RPMI8226 (cell line): ENCODE results near the gene CARD9.

ENCODE experiments used
- DNase-seq: peaks from one replicate; pipeline ENCODE4 v3.0.0-alpha.2; 2015

Gene CARD9

DNA sequence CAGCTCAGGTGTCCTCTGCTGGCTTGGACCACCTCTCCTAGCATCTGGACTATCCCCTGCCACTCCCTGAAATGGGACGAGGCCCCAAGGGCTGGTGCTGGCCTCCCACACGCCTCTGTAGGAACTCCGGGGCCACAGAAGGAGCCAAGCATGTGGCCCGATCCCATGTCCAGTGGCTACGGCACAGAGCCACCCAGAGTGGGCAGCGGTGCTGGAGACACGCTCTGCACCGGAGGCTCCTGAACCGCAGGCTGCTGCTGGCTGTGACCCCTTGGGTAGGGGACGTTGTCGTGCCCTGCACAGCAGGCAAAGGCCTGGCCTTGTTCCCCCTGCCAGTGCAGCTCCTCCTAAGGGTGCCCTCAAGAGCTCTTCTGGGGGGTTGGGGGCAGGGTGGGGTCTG lies 6.4 kb upstream of the CARD9 start:
- DNase-seq, result no peak

GRCh38 chr9:136379401-136379800 lies 5.9 kb upstream of the CARD9 start:
- DNase-seq, result no peak

GRCh38 chr9:136379003-136379287 lies 5.5 kb upstream of the CARD9 start:
- no peak for DNase-seq

- DNase-seq, result no peak
Measured at GRCh38 chr9:136378170-136379002, 4.9 kb upstream of the CARD9 start.

DNA sequence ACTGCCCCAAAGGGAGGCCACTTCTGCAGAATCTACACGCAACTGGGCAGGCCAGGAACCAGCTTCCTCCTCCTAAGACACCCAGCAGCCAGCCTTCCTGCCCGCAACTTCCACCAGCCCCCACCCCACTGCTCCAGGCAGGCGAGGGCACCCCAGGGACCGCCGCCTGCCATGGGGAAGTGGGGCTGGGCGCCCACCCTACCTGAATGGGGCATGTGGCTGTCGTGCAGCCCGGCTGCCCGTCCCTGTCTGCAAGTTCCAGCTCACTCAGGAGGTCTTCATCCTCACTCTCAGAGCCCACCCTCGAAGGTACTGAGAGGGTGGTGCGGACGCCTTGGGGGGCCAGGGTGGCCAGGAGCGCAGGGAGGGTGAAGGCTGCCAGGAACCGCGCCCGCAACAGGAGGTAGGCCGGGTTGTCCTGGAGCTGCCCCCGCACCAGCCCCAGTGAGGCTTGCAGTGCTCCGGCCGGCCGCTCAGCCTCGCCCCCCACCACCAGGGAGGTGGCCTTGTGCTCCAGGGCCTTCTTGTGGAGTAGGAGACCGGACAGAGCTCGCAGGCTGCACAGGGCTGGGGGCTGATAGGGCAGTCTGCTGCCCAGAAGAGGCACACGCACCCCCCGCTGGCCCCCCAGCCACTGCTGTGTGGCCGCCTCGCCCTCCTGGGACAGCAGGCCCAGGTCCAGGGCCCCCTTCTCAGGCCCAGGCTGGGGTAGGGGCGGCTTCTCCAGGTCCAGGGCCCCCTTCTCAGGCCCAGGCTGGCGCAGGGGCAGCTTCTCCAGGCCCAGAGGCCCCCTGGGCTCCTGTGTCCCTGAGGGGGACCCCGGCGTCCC lies 4.1 kb upstream of the CARD9 start:
- no peak for DNase-seq

- DNase-seq, result no peak
Measured at GRCh38 chr9:136376457-136376856, 3.0 kb upstream of the CARD9 start.

DNA sequence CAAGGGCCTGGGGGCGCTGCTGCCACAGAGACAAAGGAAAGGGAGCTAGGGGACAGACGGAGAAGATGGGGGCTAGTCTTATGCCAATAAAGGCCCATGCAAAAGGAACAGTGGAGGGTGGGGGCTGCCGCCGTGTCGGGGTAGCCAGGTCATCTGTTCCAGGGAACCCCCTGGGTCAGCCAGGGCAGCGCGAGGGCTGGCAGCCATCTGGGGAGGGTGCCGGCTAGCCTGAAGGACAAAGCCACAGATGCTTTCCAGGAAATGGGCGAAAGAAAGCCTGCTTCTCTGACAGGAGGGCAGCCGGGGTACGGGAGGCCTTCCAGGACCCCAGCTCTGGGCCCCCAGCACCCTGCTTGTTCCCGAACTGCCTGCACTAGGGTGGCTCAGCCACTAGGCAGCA lies 1.6 kb upstream of the CARD9 start:
- no peak for DNase-seq

DNA sequence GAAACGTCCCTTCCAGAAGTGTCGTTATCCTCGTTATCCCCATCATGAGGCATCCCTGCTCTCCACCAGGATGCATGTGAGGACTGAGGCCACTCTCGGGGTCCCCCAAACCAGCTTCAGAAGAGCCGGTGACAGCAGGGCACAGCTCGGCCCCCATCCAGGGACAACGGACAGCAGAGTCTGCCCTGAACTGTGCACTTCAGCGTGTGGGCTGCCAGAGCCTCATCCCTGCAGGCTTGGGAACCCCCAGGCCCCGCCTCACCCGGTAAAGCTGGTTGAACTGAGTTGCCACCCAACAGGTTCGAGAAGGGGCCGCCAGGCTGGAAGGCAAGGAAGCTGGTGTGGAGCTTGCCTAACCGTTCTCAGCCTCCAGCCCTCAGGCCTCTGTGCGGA lies 710 bp upstream of the CARD9 start:
- DNase-seq, result no peak

DNA sequence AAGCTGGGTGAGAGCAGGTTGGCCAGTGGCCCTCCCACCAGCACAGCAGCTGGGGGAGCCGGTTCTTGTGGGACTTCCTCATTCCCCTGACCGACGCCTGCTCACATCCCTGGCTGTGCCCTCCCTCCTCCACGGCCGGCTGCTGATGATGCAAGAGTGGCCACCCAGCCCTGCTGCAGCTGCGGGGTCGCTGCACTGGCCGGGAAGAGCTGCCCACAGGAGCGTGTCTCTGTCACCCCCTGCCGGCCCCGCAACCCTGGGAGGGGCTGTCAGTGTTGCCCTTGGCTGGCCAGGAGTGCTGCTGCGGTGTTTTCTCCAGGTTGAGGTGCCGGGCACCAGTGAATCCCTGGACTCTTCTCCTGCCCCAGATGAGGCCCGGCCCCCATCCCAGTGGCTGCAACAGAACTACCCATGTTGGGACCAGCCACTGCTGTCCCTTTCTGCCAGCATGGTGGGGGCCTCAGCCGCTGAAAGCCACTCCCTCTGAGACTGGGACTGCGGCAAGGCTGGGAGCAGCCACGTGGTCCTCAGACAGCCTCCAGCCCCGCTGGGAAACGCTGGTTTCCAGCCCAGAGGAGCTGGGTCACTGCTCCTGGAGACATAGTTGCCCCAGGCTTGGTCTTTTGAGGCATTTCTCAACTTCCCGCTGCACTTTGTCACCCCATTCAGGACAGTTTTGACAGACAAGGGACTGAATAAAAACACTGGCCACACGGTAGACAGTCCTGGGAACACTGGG lies 739 bp downstream of the CARD9 start:
- peak; percentile 80 for DNase-seq

DNA sequence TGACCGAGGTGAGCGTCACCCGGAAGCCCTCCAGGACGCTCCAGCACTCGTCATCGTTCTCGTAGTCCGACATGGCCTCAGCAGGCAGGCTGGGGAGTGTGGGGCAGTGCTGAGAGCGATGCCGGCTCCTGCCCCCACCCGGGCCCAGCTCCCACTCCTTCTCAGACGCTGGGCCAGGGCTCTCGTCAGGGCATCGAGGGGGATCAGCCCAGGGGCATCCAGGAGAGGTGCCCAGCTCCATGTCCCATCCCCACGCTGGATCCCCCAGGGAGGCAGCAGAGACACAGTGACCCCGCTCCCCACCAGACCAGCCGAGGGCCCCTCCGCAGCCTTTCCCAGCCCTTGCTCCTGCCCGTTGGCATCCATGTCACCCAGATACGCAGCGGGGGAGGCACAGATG lies 1.5 kb downstream of the CARD9 start:
- DNase-seq, result no peak

GRCh38 chr9:136371533-136371880 lies 2.0 kb downstream of the CARD9 start:
- DNase-seq, result no peak

DNA sequence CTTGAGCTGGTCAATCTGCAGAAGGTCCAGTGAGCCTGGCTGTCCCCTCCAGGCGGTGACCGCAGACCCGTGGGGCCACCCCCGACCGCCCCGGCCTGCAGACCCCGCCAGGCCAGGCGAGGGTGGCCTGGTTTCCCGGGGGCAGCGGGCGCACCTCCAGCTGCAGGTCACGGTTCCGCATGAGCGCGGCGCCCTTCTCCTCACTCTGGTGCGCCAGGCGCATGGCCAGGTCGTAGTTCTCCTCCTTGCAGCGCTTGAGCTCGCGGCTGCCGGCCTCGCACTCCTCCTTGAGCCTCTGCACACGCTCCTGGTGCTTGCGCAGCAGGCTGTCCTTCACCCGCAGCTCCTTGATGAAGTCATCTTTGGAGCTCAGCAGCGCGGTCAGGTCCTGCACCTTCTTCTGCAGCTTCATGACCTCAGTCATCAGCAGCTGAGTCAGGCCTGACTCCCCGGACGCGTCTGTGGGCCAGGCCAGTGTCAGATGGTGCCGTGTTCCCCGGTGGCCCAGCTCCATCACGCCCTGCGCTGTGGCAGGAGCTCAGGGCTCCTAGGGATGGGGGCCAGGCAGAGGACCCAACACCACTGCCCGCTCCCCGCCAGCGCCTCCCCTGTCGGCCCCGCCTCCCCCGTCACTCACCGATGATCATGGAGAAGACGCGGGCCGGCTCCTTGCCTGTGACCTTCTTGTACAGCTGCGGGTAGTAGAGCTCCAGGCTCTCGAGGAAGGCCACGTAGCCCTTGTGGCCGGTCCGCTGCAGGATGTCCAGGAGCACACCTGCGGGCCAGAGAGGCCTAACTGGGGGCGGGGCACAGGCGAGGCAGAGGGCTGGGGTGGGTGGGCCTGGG lies 2.6 kb downstream of the CARD9 start:
- DNase-seq, result no peak

- no peak for DNase-seq
Measured at GRCh38 chr9:136370037-136370436, 3.4 kb downstream of the CARD9 start.

- no peak for DNase-seq
Measured at GRCh38 chr9:136368190-136368589, 5.3 kb downstream of the CARD9 start.

DNA sequence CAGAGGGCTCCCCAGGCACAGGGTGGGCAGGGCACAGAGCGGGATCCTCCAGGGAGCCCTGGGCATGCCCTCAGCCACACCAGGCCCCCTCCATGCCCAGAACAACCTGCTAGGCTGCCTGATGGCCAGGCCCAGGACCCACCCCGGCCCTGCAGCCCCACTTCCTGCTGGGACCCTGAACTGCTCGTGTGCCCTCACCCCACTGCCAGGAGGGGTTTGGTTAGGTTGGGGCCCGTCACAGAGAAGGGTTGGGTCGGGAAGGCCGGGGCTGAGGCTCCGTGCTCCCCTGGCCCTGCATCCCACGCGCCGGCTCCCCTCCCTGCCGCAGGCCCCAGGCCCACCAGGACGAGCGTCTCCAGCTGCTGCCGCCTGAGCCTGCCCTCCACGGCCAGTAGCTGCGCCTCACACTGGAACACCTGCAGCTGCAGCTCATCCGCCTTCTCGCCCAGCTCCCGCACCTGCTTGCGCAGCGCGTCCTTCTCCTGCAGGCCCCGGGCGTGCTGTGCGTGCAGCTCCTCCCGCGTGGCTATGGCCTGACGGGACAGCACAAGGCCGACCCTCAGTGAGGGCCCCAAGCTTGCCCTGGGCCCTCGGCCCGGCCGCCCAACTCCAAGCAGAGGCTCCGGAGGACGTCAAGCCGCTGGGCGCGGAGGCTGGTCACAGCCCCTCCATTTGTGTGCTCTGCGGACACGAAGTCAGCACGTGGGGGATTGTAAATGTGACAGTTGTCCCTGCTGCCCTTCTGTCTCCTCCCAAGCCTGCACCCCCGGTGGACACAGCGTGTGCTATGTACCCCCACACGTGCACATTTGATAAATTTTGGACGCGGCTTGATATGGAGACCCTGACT lies 5.9 kb downstream of the CARD9 start:
- DNase-seq, result no peak

DNA sequence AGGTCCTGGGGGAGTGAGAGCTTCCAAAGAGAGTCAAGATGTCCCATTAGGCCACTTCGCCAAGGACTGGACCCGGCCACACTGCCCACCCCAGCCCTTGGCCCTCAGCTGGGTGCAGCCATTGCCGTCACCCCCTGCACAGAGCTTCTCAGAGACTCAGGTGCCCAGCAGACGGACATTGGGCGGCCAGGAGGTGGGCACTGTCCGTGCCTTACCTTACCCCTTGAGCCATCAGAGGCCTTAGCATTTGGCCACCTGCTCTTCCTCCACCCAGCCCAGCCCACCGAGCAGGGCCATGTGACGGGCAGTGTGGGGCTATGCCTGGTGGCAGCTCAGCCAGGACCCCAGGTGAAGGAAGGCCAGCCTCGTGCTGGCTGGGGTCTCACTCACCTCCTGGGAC lies 6.6 kb downstream of the CARD9 start:
- DNase-seq, result no peak

DNA sequence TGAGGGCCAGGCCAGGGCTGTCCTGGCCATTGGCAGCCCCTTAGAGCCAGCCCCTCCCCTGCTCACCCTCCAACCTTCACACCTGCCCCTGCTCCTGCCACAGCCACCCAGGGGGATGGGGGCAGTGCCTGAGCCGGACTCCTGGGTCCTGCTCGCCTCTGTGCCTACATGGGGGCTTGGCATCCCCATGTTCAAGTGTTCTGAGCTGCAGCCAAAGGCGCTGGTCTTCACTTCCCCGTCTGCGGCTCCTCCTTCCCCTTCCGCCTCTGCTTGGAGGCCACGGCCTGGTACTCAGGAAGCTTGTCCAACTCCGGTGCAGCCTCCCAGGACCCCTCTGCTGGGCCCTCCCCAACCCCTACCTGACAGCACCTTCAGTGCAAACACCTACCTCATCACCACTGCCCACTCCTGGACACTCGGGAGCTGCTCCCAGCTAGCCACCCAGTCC lies 7.7 kb downstream of the CARD9 start:
- no peak for DNase-seq

DNA sequence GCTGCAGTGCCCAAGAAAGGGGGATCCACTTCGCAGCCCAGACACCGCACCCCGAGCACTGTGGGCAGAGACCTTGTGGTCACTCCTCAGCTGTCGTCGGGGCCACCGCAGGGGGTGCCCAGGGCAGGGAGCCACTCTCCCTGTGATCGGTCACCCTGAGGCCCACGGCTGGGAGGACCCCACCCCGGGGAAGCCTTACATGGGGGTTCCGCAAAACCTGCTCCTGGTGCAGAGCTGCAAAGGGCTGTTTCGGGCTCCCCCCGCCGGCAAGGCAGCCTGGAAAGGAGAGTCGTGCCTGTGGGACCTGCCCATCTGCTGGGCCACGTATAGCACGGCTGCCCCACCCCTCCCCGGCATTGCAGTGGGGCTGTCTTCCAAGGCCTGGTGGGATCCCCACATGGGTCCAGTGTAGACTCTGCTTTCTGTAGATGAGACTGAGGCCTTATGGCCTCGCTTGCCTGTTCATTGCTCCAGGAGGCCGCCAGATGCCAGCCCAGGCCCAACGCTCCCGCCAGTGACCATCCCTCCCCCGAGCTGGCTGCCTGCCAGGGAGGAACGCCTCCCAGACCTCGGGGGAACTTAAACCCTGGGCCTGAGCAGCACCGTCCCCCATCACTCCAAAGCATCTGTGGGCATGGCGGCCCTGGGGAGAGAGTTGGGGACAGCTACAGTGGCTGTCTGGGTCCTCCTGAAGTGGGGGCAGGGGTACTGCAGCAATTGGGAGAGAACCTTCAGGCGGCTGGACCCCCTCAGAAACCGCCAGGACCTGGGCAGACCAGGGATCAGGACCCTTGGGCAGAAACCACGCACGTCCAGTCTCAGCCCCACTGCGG lies 8.3 kb downstream of the CARD9 start:
- DNase-seq, result no peak

- no peak for DNase-seq
Measured at GRCh38 chr9:136363949-136364748, 9.3 kb downstream of the CARD9 start.
